PFSK-1 (cell line): ENCODE results near the gene CERCAM.

Experiments used
- FOXP2 ChIP-seq: optimal IDR thresholded peaks from 2 replicates; pipeline ENCODE3; 2011; ENCODE audit warnings: borderline replicate concordance, control low read depth, inconsistent platforms; ENCODE audit not compliant: insufficient read depth; ENCODE audit errors: extremely low read length, extremely low read depth
- POLR2AphosphoS5 ChIP-seq: IDR thresholded peaks from 2 replicates; pipeline ENCODE4 v1.6.1; 2012; ENCODE audit warnings: low read depth, mild to moderate bottlenecking, control low read depth, low read length, moderate library complexity
- SIN3A ChIP-seq: IDR thresholded peaks from 2 replicates; pipeline ENCODE4 v1.6.1; 2012; ENCODE audit warnings: mild to moderate bottlenecking, low read length, moderate library complexity, borderline replicate concordance; ENCODE audit not compliant: insufficient read depth
- TAF1 ChIP-seq: IDR thresholded peaks from 2 replicates; pipeline ENCODE4 v1.6.1; 2012; ENCODE audit warnings: low read length, control low read depth, borderline replicate concordance; ENCODE audit not compliant: insufficient read depth
- TF ChIP-seq, protein P1 (sequence below), 2 experiments: IDR thresholded peaks; 2 replicates each; pipeline versions ENCODE4 v1.6.1 to v1.8.0; 2011 to 2012; ENCODE audit warnings: low read depth in 2 of 2, low read length in 2 of 2, control low read depth in 1 of 2, inconsistent platforms in 1 of 2, mild to moderate bottlenecking in 1 of 2, moderate library complexity in 1 of 2; ENCODE audit not compliant: insufficient read depth in 1 of 2

CERCAM gene

GRCh38 chr9:128416014-128416413 lies 4.6 kb upstream of the CERCAM start:
- TF ChIP-seq, protein P1, sequence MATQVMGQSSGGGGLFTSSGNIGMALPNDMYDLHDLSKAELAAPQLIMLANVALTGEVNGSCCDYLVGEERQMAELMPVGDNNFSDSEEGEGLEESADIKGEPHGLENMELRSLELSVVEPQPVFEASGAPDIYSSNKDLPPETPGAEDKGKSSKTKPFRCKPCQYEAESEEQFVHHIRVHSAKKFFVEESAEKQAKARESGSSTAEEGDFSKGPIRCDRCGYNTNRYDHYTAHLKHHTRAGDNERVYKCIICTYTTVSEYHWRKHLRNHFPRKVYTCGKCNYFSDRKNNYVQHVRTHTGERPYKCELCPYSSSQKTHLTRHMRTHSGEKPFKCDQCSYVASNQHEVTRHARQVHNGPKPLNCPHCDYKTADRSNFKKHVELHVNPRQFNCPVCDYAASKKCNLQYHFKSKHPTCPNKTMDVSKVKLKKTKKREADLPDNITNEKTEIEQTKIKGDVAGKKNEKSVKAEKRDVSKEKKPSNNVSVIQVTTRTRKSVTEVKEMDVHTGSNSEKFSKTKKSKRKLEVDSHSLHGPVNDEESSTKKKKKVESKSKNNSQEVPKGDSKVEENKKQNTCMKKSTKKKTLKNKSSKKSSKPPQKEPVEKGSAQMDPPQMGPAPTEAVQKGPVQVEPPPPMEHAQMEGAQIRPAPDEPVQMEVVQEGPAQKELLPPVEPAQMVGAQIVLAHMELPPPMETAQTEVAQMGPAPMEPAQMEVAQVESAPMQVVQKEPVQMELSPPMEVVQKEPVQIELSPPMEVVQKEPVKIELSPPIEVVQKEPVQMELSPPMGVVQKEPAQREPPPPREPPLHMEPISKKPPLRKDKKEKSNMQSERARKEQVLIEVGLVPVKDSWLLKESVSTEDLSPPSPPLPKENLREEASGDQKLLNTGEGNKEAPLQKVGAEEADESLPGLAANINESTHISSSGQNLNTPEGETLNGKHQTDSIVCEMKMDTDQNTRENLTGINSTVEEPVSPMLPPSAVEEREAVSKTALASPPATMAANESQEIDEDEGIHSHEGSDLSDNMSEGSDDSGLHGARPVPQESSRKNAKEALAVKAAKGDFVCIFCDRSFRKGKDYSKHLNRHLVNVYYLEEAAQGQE (IDR thresholded peaks at IDR 0.05; ENCODE audit: insufficient read depth in 1 of 2, low read depth in 2 of 2, low read length in 2 of 2) = no peak
- TF ChIP-seq SIN3A (no peak), TAF1 (no peak), POLR2AphosphoS5 (no peak), FOXP2 (no peak)

GRCh38 chr9:128416432-128417019 lies 4.1 kb upstream of the CERCAM start:
- TF ChIP-seq POLR2AphosphoS5 = no peak
- no peak for TF ChIP-seq SIN3A
- no peak for TF ChIP-seq FOXP2
- no peak for TF ChIP-seq TAF1
- TF ChIP-seq, protein P1 (IDR thresholded peaks at IDR 0.05; ENCODE audit: insufficient read depth in 1 of 2, low read depth in 2 of 2, low read length in 2 of 2) = no peak

- no peak for TF ChIP-seq POLR2AphosphoS5
- no peak for TF ChIP-seq SIN3A
- no peak for TF ChIP-seq FOXP2
- no peak for TF ChIP-seq TAF1
- TF ChIP-seq, protein P1 (IDR thresholded peaks at IDR 0.05; ENCODE audit: insufficient read depth in 1 of 2, low read depth in 2 of 2, low read length in 2 of 2) = no peak
Measured at GRCh38 chr9:128419061-128419925, 1.4 kb upstream of the CERCAM start.

- no peak for TF ChIP-seq POLR2AphosphoS5
- TF ChIP-seq TAF1 = no peak
- TF ChIP-seq, protein P1 (IDR thresholded peaks at IDR 0.05; ENCODE audit: insufficient read depth in 1 of 2, low read depth in 2 of 2, low read length in 2 of 2) = no peak
- no peak for TF ChIP-seq FOXP2
Measured at GRCh38 chr9:128420060-128420650, 502 bp upstream of the CERCAM start.
